Measurements from ENCODE around the gene ANKMY2. TPM values are rescaled to one million over a fixed set of nuclear protein-coding genes. Genes with fewer than 3 reads are reported as not detected.

Gene ANKMY2
- total RNA-seq, 4 donors from 2014 or later, result 7.9 to 16.2 (median 8.6) TPM

GRCh38 chr7:16564023-16564380 is 81.6 kb downstream of the ANKMY2 start:
- Histone ChIP-seq H3K4me3 (no peak overlapping the region), H3K36me3 (no peaks in the 10 kb centered on the region), H3K9me3 (no peaks in the 10 kb centered on the region), H3K27me3 (no peaks in the 10 kb centered on the region), H3K4me1 (no peaks in the 10 kb centered on the region), H3K27ac (no peak overlapping the region)
- ATAC-seq, result no peak
- in situ Hi-C loops (cut with MboI; ENCODE audit: low sequenced_read_pairs in 4 of 4) (loop anchor here in 3 of 4 donors (10.0 to 25.0 kb wide), 4 partner anchors 102 to 1252 kb away; partner anchors contain the start of gene SOSTDC1 (in 1 of the 3)), intact Hi-C loops (cut with DNase I; ENCODE audit: low total_unique reads) (loop anchor here (2.0 kb wide), 1 partner anchor 485 kb away; no protein-coding TSS in a partner anchor)
- TF ChIP-seq CTCF (IDR thresholded peaks at IDR 0.05 in 4 of 5, conservative IDR thresholded peaks at IDR 0.05 in 1 of 5), result no peak
- TF ChIP-seq POLR2A (IDR thresholded peaks at IDR 0.05), result no peak
- no peak for DNase-seq

GRCh38 chr7:16563281-16564022 is 82.1 kb downstream of the ANKMY2 start:
- Histone ChIP-seq H3K4me1 (no peaks in the 10 kb centered on the region), H3K27ac (no peak overlapping the region), H3K27me3 (no peaks in the 10 kb centered on the region), H3K36me3 (no peaks in the 10 kb centered on the region), H3K4me3 (no peak overlapping the region), H3K9me3 (no peaks in the 10 kb centered on the region)
- TF ChIP-seq POLR2A (IDR thresholded peaks at IDR 0.05) (no peak), CTCF (IDR thresholded peaks at IDR 0.05 in 4 of 5, conservative IDR thresholded peaks at IDR 0.05 in 1 of 5) (no peak)
- no peak for ATAC-seq
- intact Hi-C loops (cut with DNase I; ENCODE audit: low total_unique reads) (loop anchor here (2.0 kb wide), 1 partner anchor 485 kb away; no protein-coding TSS in a partner anchor), in situ Hi-C loops (cut with MboI; ENCODE audit: low sequenced_read_pairs in 4 of 4) (loop anchor here in 3 of 4 donors (10.0 to 25.0 kb wide), 4 partner anchors 101 to 1251 kb away; partner anchors contain the start of gene SOSTDC1 (in 1 of the 3))
- no peak for DNase-seq

DNA sequence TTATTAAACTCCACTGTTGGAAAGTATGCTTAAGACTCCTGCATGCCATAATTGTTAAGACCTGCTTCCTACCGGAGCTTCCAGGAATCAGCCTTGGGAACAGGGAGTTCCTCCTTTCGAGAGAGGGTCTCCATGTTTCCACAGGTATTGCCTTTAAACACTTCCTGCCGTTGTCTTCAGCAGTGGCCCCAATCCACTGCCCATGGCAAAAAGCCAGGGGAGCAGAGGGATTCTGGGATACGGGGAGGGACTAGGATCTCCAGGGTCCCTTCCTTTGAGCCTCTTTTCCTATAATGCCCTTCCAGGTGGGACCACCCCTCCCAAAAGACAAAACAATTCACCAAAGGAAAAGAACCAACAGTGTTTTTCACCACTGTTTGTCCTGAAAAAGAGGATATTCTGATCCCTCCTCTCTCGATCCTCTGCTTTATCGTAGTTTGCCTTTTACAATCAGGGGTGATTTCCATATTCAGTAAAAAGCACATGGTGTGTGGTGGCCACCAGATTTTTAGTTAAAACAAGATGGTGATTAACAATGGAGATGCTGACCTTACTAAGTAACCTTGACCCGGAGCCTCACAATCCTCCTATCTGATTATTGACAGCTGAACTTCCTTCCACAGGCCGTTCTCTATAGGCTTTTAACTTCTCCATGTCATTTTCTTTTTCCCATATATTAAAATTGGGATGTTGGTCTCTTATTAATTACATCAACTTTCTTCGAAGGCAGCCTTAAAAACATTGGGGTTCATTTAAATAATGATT is 82.9 kb downstream of the ANKMY2 start:
- no peaks in the 10 kb centered on the region for H3K9me3 ChIP-seq
- TF ChIP-seq POLR2A (IDR thresholded peaks at IDR 0.05) (no peak), CTCF (IDR thresholded peaks at IDR 0.05 in 4 of 5, conservative IDR thresholded peaks at IDR 0.05 in 1 of 5) (no peak)
- no peak overlapping the region for H3K4me3 ChIP-seq
- no peak for ATAC-seq
- H3K27me3 ChIP-seq, result no peaks in the 10 kb centered on the region
- H3K4me1 ChIP-seq, result no peaks in the 10 kb centered on the region
- in situ Hi-C loops (cut with MboI; ENCODE audit: low sequenced_read_pairs in 4 of 4) (loop anchor here in 3 of 4 donors (10.0 to 25.0 kb wide), 4 partner anchors 100 to 1250 kb away; partner anchors contain the start of gene SOSTDC1 (in 1 of the 3)), intact Hi-C loops (cut with DNase I; ENCODE audit: low total_unique reads) (no loop called here)
- no peaks in the 10 kb centered on the region for H3K36me3 ChIP-seq
- no peak for DNase-seq
- no peak overlapping the region for H3K27ac ChIP-seq

DNA sequence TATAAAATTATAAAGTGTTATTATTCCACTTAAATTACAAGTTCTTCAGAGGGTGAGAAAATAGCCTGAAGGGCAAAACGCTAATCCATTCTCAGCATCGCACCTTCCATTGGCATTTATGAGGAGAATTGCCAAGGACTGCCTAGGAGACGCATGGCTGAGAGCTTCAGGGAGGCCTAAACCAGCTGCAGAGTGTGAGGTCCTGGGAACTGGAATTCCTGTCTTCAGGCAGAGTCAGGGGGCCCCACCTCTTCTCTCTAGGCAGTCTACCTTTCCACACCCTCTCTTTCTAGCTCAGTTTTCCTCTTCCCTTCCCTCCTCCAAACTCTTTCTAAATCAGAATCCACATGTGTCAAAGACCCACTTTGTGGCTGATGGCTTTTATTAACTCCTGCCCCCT is 83.6 kb downstream of the ANKMY2 start:
- TF ChIP-seq CTCF (IDR thresholded peaks at IDR 0.05 in 4 of 5, conservative IDR thresholded peaks at IDR 0.05 in 1 of 5) (no peak), POLR2A (IDR thresholded peaks at IDR 0.05) (no peak)
- Histone ChIP-seq H3K27ac (no peak overlapping the region), H3K36me3 (no peaks in the 10 kb centered on the region), H3K4me1 (no peaks in the 10 kb centered on the region), H3K27me3 (no peaks in the 10 kb centered on the region), H3K9me3 (no peaks in the 10 kb centered on the region), H3K4me3 (no peak overlapping the region)
- in situ Hi-C loops (cut with MboI; ENCODE audit: low sequenced_read_pairs in 4 of 4) (loop anchor here in 3 of 4 donors (10.0 to 25.0 kb wide), 4 partner anchors 100 to 1250 kb away; partner anchors contain the start of gene SOSTDC1 (in 1 of the 3)), intact Hi-C loops (cut with DNase I; ENCODE audit: low total_unique reads) (no loop called here)
- DNase-seq, result no peak
- ATAC-seq, result no peak
